ENCODE data around the gene CLDN1.

GRCh38 chr3:190362258-190362657 lies 40.0 kb upstream of the CLDN1 start:
- TF ChIP-seq EZH2 (IDR thresholded peaks at IDR 0.05; ENCODE audit: low read depth, low read length, severe bottlenecking): no peak
- no peak for TF ChIP-seq RXRA (IDR thresholded peaks at IDR 0.05; ENCODE audit: insufficient read depth, low read depth, low read length)
- no peak for TF ChIP-seq CTCF (IDR thresholded peaks at IDR 0.05; ENCODE audit: control extremely low read depth in 1 of 3, insufficient read depth in 1 of 3, low read depth in 1 of 3, low read length in 3 of 3)
- TF ChIP-seq SP2 (IDR thresholded peaks at IDR 0.05; ENCODE audit: low read length): no peak

All from H1 (cell line).